ENCODE data around the gene MEGF11.

DNA sequence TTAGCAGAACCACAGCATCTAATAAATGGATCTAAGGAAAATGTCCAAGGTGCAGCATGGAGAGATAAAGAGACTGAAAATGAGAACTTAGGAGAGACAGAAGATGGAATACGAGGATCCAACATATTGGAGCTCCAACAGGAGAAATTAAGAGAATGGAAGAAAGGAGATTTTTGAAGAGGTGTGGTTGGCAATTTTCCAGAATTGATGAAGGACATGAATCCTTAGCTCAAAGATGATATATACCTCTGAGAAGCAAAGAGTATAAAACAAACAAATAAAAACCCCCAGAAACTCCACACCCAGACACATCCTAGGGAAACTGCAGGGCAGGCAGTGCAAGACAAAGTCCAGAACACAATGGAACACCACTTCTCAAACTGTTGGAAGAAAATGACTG, 141.2 kb downstream of the MEGF11 start:
- TF ChIP-seq CTCF (tag by site-specific recombination; IDR thresholded peaks at IDR 0.05) (no peak), ZNF133 (tag by site-specific recombination; IDR thresholded peaks at IDR 0.05) (no peak), KLF17 (tag by site-specific recombination; IDR thresholded peaks at IDR 0.05) (no peak), ZNF610 (tag by site-specific recombination; IDR thresholded peaks at IDR 0.05; ENCODE audit: borderline replicate concordance) (no peak), ZNF670 (tag by site-specific recombination; IDR thresholded peaks at IDR 0.05; ENCODE audit: low read depth) (no peak), ZNF274 (IDR thresholded peaks at IDR 0.05; ENCODE audit: low read length) (no peak), ZNF274 (tag by site-specific recombination; IDR thresholded peaks at IDR 0.05; ENCODE audit: borderline replicate concordance) (no peak), ZNF121 (tag by site-specific recombination; IDR thresholded peaks at IDR 0.05) (no peak)
